GM12878 (cell line): ENCODE results near the gene CHKA. TPM values are rescaled to one million over a fixed set of nuclear protein-coding genes. Genes with fewer than 3 reads are reported as not detected.

Experiments
- ATAC-seq: fragments of 200-7000 bp; cut with Tn5 transposase; 3 replicates; pipeline ENCODE4 v1.9.1; 2020; ENCODE audit warnings: mild to moderate bottlenecking, moderate library complexity
- BruUV-seq: library from RNA; stranded (reverse); fragments of 400-500 nt; replicated peaks from 2 replicates; lab custom pipeline; 2021; lab: Mats Ljungman, UMichigan
- CTCF ChIA-PET: fragments of 300-600 bp; sonication (Branson Sonifier 250); formaldehyde crosslinking; extraction: SDS; loops from one replicate; lab custom pipeline; 2021; ENCODE audit warnings: inconsistent platforms; lab: Yijun Ruan, JAX
- POLR2A ChIA-PET: fragments of 350-600 bp; formaldehyde crosslinking; extraction: SDS; loops from one replicate; lab custom pipeline; 2021; ENCODE audit warnings: inconsistent platforms; lab: Charles Lee
- RAD21 ChIA-PET: fragments of 300-600 bp; sonication (Branson Sonifier 250); formaldehyde crosslinking; loops from one replicate; lab custom pipeline; 2023; ENCODE audit warnings: antibody characterized with exemption; ENCODE audit not compliant: unreplicated experiment; lab: Charles Lee
- SMC1A ChIA-PET: fragments of 300-600 bp; sonication (Branson Sonifier 250); formaldehyde crosslinking; loops from one replicate; lab custom pipeline; 2023; ENCODE audit not compliant: unreplicated experiment, uncharacterized antibody; lab: Charles Lee
- DNase-seq: peaks from one replicate; pipeline ENCODE4 v3.0.0-alpha.2; 2011; ENCODE audit warnings: low read depth, low spot score
- FAIRE-seq: peaks from 3 replicates; lab custom pipeline; 2011; peaks lifted over from hg19 to GRCh38; lab: Jason Lieb, UNC
- H2AFZ ChIP-seq: 2 replicates; pipeline ENCODE4 v1.6.0; 2011; ENCODE audit warnings: low read depth, low read length, control low read depth; ENCODE audit not compliant: control insufficient read depth
- H3K27ac ChIP-seq: 2 replicates; pipeline ENCODE4 v1.5.1; 2011; ENCODE audit warnings: control low read depth; ENCODE audit not compliant: control insufficient read depth, insufficient read depth
- H3K27me3 ChIP-seq, 2 experiments: replicated peaks in 1 of 2; 2 replicates each; pipeline versions ENCODE4 v1.6.0 to v1.6.1; 2011; ENCODE audit warnings: low read length in 1 of 2; ENCODE audit not compliant: control insufficient read depth in 2 of 2, insufficient read depth in 2 of 2
- H3K36me3 ChIP-seq, 2 experiments: 2 replicates each; pipeline ENCODE4 v1.5.1; 2011; ENCODE audit warnings: low read length in 1 of 2; ENCODE audit not compliant: control insufficient read depth in 2 of 2, insufficient read depth in 2 of 2
- H3K4me1 ChIP-seq: 2 replicates; pipeline ENCODE4 v1.6.1; 2011; ENCODE audit warnings: mild to moderate bottlenecking, low read length, moderate library complexity, mixed read lengths; ENCODE audit not compliant: control insufficient read depth, insufficient read depth
- H3K4me2 ChIP-seq: 2 replicates; pipeline ENCODE4 v1.6.0; 2011; ENCODE audit warnings: control low read depth; ENCODE audit not compliant: control insufficient read depth, insufficient read depth
- H3K4me3 ChIP-seq: fragments of 200-600 bp; sonication (generic); 2 replicates; pipeline ENCODE4 v1.5.1; 2016
- H3K79me2 ChIP-seq: 2 replicates; pipeline ENCODE4 v1.6.0; 2011; ENCODE audit warnings: low read length; ENCODE audit not compliant: control insufficient read depth, insufficient read depth
- H3K9ac ChIP-seq: 2 replicates; pipeline ENCODE4 v1.8.0; 2011; ENCODE audit warnings: low read length, control low read depth, mixed read lengths; ENCODE audit not compliant: control insufficient read depth, insufficient read depth
- H3K9me3 ChIP-seq: replicated peaks from 3 replicates; pipeline ENCODE4 v1.5.1; 2011; ENCODE audit warnings: mild to moderate bottlenecking, low read length; ENCODE audit not compliant: control insufficient read depth, insufficient read depth
- H4K20me1 ChIP-seq: 2 replicates; pipeline ENCODE4 v1.6.0; 2011; ENCODE audit not compliant: control insufficient read depth, insufficient read depth
- ASH2L ChIP-seq: fragments of 300-600, 200-600 bp; sonication (generic); IDR thresholded peaks from 2 replicates; pipeline ENCODE4 v1.6.1; 2017; ENCODE audit warnings: low read depth, mild to moderate bottlenecking, borderline replicate concordance
- HSF1 ChIP-seq: fragments of 150-350 bp; IDR thresholded peaks from 2 replicates; pipeline ENCODE4 v1.6.1; 2014; ENCODE audit warnings: mild to moderate bottlenecking, low read depth, low read length
- NFYA ChIP-seq: IDR thresholded peaks from 2 replicates; pipeline ENCODE4 v1.6.1; 2011; ENCODE audit warnings: low read depth, mild to moderate bottlenecking, low read length, improper control_type of control experiment, borderline replicate concordance
- NR2C1 ChIP-seq: fragments of 450-650 bp; IDR thresholded peaks from 2 replicates; pipeline ENCODE4 v1.6.1; 2017; ENCODE audit warnings: antibody characterized with exemption, mild to moderate bottlenecking, moderate library complexity
- NR2F1 ChIP-seq: fragments of 450-650 bp; conservative IDR thresholded peaks from 2 replicates; pipeline ENCODE4 v1.6.1; 2017; ENCODE audit warnings: mild to moderate bottlenecking
- RCOR1 ChIP-seq: conservative IDR thresholded peaks from 2 replicates; pipeline ENCODE4 v1.6.1; 2012; ENCODE audit warnings: low read depth, low read length, improper control_type of control experiment
- SMAD1 ChIP-seq: fragments of 450-650 bp; IDR thresholded peaks from 2 replicates; pipeline ENCODE4 v1.6.1; 2018; ENCODE audit warnings: mild to moderate bottlenecking, low read depth; ENCODE audit not compliant: partially characterized antibody
- WRNIP1 ChIP-seq: IDR thresholded peaks from 2 replicates; pipeline ENCODE4 v1.6.1; 2011; ENCODE audit warnings: low read depth, low read length, improper control_type of control experiment, borderline replicate concordance
- ZNF622 ChIP-seq: fragments of 450-650 bp; IDR thresholded peaks from 2 replicates; pipeline ENCODE4 v1.6.1; 2017; ENCODE audit warnings: mild to moderate bottlenecking, inconsistent platforms
- WGBS: methylation state at CpG from one replicate; pipeline ENCODE4 v1.1.6; 2016; ENCODE audit warnings: low lambda C conversion rate; ENCODE audit not compliant: insufficient replicate concordance, insufficient coverage; ENCODE audit errors: missing lambda C conversion rate; 5-methylcytosine and 5-hydroxymethylcytosine counted together
- in situ Hi-C: fragments of 300-500 bp; cut with MboI; formaldehyde crosslinking; loops from 9 replicates; pipeline ENCODE4 v1.14.3; 2018; ENCODE audit warnings: mixed read lengths
- intact Hi-C: fragments of 100-400 bp; cut with micrococcal nuclease; formaldehyde crosslinking; loops from one replicate; pipeline ENCODE4 v1.14.2; 2022; ENCODE audit not compliant: unreplicated experiment
- polyA plus RNA-seq, 11 experiments: library from polyadenylated mRNA; depleted of rRNA in 4 of 11; unstranded in 6 of 11; stranded (reverse) in 5 of 11; fragments of >200 nt; fragmentation: Nextera tagmentation in 4 of 11; fragmentation: Illumina TruSeq in 1 of 11; extraction: Ambion mirVana in 4 of 11; extraction: Trizol in 1 of 11; gene quantifications; 1 replicate in 1 of 11; 2 replicates in 10 of 11; pipeline versions ENCODE4 v1.2.1 to v1.2.3, GENCODE V29; 2011 to 2016; ENCODE audit warnings: inconsistent platforms in 2 of 11, missing spikeins in 2 of 11, low read depth in 1 of 11
- total RNA-seq, 4 experiments: library from RNA; depleted of rRNA in 3 of 4; stranded (reverse); fragments of >200 nt in 3 of 4; fragmentation: Illumina TruSeq in 1 of 4; extraction: Trizol in 1 of 4; gene quantifications; 2 replicates each; pipeline versions ENCODE4 v1.2.1 to v1.2.3, GENCODE V29; 2013 to 2021
- TF ChIP-seq, protein P1 (sequence below): fragments of 450-650 bp; formaldehyde crosslinking; IDR thresholded peaks from 2 replicates; pipeline ENCODE4 v1.4.0; 2020; ENCODE audit warnings: mild to moderate bottlenecking, moderate library complexity
- TF ChIP-seq, protein P2 (sequence below): IDR thresholded peaks from 2 replicates; pipeline ENCODE4 v1.6.1; 2012; ENCODE audit warnings: low read depth, low read length, improper control_type of control experiment
- TF ChIP-seq, protein P3 (sequence below): fragments of 450-650 bp; formaldehyde crosslinking; IDR thresholded peaks from 2 replicates; pipeline ENCODE4 v1.5.0; 2022; ENCODE audit warnings: mild to moderate bottlenecking, missing genetic modification characterization

Gene CHKA
- total and polyA plus RNA-seq, 10 of the 15 experiments (the other 5 are each of a cell fraction or from before 2014, with no cell fraction given): 5.2 to 29.2 (median 21.2) TPM

- Histone ChIP-seq H3K9ac (no peak overlapping the region), H3K4me2 (no peak overlapping the region), H3K4me3 (no peak overlapping the region), H3K79me2 (peaks cover 31% of the 10 kb centered on the region), H4K20me1 (no peaks in the 10 kb centered on the region), H3K27me3 (no peaks in the 10 kb centered on the region), H2AFZ (no peak overlapping the region), H3K9me3 (no peaks in the 10 kb centered on the region), H3K4me1 (peaks cover 8% of the 10 kb centered on the region), H3K27ac (no peak overlapping the region), H3K36me3 (peaks cover 2 to 4% of the 10 kb centered on the region in 2 experiments; a peak in 2 of 4 replicates)
- intact Hi-C loops: loop anchor here (2.0 kb wide), 1 partner anchor 18 kb away; no protein-coding TSS in a partner anchor
- ChIA-PET CTCF (interaction anchor here (0.7 kb wide), 1 partner anchor 18 kb away, joined by 3 read pairs; no protein-coding TSS in a partner anchor), SMC1A (interaction anchor here (0.9 to 4.8 kb wide), 5 partner anchors 9 to 26 kb away, joined by 3 to 40 read pairs (median 4); no protein-coding TSS in a partner anchor), POLR2A (interaction anchor here (0.6 to 4.2 kb wide), 4 partner anchors 9 to 676 kb away, joined by 3 to 34 read pairs (median 4); no protein-coding TSS in a partner anchor), RAD21 (interaction anchor here (1.1 kb wide), 1 partner anchor 23 kb away, joined by 3 read pairs; no protein-coding TSS in a partner anchor)
- ATAC-seq: no peak
- no TSS peak for BruUV-seq
- in situ Hi-C loops: no loop called here
- TF ChIP-seq SMAD1: no peak
- TF ChIP-seq, protein P1, sequence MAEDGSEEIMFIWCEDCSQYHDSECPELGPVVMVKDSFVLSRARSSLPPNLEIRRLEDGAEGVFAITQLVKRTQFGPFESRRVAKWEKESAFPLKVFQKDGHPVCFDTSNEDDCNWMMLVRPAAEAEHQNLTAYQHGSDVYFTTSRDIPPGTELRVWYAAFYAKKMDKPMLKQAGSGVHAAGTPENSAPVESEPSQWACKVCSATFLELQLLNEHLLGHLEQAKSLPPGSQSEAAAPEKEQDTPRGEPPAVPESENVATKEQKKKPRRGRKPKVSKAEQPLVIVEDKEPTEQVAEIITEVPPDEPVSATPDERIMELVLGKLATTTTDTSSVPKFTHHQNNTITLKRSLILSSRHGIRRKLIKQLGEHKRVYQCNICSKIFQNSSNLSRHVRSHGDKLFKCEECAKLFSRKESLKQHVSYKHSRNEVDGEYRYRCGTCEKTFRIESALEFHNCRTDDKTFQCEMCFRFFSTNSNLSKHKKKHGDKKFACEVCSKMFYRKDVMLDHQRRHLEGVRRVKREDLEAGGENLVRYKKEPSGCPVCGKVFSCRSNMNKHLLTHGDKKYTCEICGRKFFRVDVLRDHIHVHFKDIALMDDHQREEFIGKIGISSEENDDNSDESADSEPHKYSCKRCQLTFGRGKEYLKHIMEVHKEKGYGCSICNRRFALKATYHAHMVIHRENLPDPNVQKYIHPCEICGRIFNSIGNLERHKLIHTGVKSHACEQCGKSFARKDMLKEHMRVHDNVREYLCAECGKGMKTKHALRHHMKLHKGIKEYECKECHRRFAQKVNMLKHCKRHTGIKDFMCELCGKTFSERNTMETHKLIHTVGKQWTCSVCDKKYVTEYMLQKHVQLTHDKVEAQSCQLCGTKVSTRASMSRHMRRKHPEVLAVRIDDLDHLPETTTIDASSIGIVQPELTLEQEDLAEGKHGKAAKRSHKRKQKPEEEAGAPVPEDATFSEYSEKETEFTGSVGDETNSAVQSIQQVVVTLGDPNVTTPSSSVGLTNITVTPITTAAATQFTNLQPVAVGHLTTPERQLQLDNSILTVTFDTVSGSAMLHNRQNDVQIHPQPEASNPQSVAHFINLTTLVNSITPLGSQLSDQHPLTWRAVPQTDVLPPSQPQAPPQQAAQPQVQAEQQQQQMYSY (CRISPR knock-in tag): no peak
- TF ChIP-seq NR2F1: no peak
- TF ChIP-seq, protein P2, sequence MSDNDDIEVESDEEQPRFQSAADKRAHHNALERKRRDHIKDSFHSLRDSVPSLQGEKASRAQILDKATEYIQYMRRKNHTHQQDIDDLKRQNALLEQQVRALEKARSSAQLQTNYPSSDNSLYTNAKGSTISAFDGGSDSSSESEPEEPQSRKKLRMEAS: no peak
- TF ChIP-seq NR2C1: no peak
- TF ChIP-seq RCOR1: no peak
- no peak for TF ChIP-seq ASH2L
- no peak for TF ChIP-seq ZNF622
- no peak for TF ChIP-seq NFYA
- no peak for TF ChIP-seq WRNIP1
- TF ChIP-seq HSF1: no peak
- TF ChIP-seq, protein P3, sequence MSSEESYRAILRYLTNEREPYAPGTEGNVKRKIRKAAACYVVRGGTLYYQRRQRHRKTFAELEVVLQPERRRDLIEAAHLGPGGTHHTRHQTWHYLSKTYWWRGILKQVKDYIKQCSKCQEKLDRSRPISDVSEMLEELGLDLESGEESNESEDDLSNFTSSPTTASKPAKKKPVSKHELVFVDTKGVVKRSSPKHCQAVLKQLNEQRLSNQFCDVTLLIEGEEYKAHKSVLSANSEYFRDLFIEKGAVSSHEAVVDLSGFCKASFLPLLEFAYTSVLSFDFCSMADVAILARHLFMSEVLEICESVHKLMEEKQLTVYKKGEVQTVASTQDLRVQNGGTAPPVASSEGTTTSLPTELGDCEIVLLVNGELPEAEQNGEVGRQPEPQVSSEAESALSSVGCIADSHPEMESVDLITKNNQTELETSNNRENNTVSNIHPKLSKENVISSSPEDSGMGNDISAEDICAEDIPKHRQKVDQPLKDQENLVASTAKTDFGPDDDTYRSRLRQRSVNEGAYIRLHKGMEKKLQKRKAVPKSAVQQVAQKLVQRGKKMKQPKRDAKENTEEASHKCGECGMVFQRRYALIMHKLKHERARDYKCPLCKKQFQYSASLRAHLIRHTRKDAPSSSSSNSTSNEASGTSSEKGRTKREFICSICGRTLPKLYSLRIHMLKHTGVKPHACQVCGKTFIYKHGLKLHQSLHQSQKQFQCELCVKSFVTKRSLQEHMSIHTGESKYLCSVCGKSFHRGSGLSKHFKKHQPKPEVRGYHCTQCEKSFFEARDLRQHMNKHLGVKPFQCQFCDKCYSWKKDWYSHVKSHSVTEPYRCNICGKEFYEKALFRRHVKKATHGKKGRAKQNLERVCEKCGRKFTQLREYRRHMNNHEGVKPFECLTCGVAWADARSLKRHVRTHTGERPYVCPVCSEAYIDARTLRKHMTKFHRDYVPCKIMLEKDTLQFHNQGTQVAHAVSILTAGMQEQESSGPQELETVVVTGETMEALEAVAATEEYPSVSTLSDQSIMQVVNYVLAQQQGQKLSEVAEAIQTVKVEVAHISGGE: no peak
- WGBS: 97% methylated on average over 8 of the region's 8 CpGs
- no peak for FAIRE-seq
- DNase-seq: no peak
Observed at GRCh38 chr11:68096962-68097361, 24.2 kb downstream of the CHKA start.
